T-helper 1 cell (primary cell): ENCODE data around the gene NDUFC2.
"Not testable (repeated sequence)": the region's sequence is repeated elsewhere in the genome, so short reads cannot be mapped to it uniquely, and the experiment has no call there.

Experiments used
- DNase-seq, 5 donors: peaks; one replicate each; pipeline ENCODE4 v3.0.0-alpha.2; 2012 to 2020
- total RNA-seq, 4 donors: gene quantifications; one replicate each; lab custom pipeline; 2026; lab: John Stamatoyannopoulos, UW

NDUFC2 gene
- total RNA-seq: 2.1 to 4.2 (median 3.6) reads per million in 4 donors

DNA sequence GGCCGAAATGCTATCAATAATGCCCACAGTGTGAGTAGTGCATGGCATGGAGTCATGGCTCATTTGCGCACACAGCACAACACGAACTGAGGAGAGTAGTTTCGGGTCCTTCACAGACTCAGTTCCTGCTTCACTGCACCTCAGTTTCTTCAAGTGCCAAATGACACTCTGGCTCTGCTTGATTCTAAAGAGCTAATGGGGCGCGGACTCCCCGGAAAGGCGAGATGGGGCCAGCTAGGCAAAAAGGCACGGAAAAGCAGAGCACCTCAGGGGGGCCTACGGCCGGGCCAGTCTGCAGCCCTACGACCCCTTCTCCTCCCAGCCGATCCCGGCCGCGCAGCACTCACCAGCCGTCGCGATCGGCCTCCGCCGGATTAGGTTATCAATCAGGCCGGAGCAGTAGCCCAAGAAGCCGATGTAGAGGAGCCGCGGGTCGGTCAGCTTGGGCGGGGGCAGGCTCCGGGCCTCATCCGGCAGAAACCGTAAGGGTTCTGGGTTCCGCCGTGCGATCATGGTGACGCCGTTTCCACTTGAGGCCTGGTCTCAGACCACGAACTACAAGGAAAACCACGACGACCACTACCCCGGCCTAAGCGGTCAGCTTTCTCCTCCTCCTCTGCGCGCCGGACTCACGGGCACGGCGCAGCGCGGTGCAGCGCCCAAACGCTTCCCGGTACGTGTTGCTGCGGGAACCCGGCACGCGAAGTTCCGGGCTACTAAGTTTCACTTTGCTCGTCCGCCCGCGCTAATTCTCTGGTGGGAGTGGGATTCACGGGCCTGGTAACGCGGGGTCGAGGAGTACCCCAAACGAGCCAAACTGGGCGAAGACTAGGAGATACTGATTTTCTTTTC, at the start of gene NDUFC2:
TSS of gene NDUFC2 (minus strand) at position 631 of the 852 bp plus-strand sequence. CDS start at position 513, 118 bp downstream.
- peak; percentile 19 to 82 (median 37) for DNase-seq

GRCh38 chr11:78127403-78127802, 47.7 kb upstream of the NDUFC2 start:
- no peak for DNase-seq

GRCh38 chr11:78112582-78113275, 33.1 kb upstream of the NDUFC2 start:
- DNase-seq: no peak

DNA sequence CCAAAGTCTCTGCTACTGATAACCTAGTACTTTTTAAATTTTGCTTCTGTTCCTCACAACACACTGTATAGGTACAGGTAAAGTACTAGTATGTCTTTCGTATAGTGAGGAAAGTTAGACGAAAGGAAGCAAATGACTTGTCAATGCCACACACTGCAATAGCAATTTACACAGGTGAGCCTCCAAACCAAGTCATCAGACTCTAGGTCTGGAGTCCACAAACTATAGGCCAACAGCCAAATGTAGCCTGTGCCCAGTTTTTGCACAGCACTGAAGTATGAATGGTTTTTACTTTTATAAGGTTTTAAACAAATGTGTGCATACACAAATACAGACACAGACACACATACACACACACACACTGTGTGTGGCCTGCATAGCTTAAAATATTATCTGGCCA, 31.6 kb upstream of the NDUFC2 start:
- DNase-seq: no peak

DNA sequence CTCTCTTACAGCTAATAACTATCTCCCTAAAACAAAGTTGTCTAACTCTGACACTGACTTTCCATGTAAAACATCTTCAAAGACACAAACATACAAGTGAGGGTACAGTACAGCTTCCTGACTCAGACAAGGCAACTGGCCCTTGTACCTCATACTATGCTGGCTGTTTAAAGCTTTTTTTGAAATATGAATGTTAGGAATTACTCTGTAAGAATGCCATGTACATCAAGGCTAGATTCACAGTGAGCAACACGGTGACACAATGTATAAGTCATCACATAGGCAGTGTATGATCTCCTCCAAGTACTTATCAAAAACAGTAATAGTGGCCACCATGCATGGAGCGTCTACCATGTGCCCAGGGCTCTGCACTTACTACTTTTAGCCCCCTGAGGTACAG, 31.2 kb upstream of the NDUFC2 start:
- no peak for DNase-seq

DNA sequence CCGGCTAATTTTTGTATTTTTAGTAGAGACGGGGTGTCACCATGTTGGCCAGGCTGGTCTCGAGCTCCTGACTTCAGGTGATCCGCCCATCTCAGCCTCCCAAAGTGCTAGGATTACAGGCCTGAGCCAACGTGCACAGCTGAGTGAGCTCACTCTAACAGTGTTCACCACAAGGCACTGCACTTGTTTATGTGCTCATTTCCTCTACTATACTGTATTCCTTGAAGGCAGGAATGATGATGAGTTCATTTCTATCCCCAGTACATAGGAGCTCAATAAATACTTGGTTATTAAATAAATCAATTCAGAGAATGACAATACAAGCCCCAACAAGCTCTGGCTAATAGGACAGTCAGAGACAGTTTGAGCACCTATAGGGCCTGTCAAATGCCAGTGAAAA, 30.7 kb upstream of the NDUFC2 start:
- no peak for DNase-seq

GRCh38 chr11:78109081-78110015, 29.7 kb upstream of the NDUFC2 start:
- DNase-seq: no peak

GRCh38 chr11:78100676-78101472, 21.2 kb upstream of the NDUFC2 start:
- DNase-seq: no peak

DNA sequence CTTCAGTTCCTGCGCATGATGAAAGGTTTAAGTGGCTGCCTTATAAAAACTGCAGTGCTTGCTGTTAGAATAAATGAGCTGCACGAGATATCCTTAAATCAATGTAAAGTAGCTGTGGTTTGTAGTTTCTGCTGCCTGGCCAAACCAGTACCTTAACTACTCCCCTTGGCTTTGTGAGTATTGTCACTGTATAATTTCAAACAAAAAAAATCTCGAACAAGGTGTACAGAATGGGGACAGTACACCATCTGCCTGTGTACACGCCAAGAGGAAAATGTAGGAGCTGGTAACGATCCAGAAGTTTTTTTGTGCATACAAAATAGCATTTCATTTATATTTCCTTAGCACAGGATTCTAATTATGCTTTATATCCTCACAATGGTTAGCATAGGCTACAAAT, 20.6 kb upstream of the NDUFC2 start:
- DNase-seq: no peak

GRCh38 chr11:78099666-78100065, 20.0 kb upstream of the NDUFC2 start:
- no peak for DNase-seq

GRCh38 chr11:78097666-78098385, 18.2 kb upstream of the NDUFC2 start:
- DNase-seq: no peak

DNA sequence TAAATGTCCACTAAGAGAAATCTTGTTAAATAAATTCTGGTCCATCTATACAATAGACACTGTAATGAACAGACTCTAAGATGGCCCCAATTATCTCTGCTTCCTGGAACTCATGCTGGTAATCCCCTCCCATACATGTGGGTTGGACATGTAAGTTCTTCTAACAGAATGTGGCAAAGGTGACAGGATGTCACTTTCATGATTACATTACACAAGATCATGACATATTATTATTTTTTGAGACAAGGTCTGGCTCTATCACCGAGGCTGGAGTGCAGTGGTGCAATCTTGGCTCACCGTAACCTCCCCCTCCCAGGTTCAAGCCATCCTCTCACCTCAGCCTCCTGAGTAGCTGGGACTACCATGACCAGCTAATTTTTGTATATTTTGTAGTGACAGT, 14.6 kb upstream of the NDUFC2 start:
- peak in 1 of 5 donors; percentile 73 for DNase-seq

DNA sequence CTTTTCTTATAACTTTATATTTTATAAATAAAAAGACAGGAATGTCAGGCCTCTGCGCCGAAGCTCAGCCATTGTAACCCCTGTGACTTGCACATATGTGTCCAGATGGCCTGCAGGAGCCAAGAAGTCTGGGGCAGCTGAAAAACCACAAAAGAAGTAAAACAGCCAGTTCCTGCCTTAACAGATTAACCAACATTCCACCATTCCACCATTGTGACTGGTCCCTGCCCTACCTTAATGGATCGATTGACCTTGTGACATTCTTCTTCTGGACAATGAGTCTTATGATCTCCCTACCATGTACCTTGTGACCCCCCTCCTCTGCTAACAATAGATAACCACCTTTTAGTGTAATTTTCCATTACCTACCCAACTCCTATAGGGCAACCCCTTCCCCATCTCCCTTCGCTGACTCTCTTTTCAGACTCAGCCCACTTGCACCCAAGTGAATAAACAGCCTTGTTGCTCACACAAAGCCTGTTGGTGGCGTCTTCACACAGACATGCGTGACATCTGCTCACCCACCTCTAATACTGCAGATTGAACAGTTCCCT, 6.9 kb upstream of the NDUFC2 start:
- DNase-seq: not testable (repeated sequence)

GRCh38 chr11:78085972-78086371, 6.3 kb upstream of the NDUFC2 start:
- no peak for DNase-seq

- DNase-seq: not testable (repeated sequence)
Observed at GRCh38 chr11:78084506-78084905, 4.8 kb upstream of the NDUFC2 start.

GRCh38 chr11:78083021-78083420, 3.4 kb upstream of the NDUFC2 start:
- DNase-seq: no peak

DNA sequence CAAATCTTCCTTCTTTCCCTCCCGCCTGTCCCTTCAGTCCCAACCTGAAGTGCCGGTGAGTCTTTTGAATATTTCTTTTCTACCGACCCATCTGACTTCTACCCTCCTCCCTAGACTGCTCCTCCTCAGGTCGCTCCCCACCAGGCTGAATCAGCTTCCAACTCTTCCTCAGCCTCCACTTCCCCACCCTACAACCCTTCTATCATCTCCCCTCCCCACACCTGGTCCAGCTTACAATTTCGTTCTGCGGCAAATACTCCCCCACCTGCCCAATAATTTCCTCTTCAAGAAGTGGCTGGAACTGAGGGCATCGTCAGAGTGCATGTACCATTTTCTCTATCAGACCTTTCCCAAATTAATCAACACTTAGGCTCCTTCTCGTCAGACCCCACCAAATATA, 2.5 kb upstream of the NDUFC2 start:
- DNase-seq: no peak

DNA sequence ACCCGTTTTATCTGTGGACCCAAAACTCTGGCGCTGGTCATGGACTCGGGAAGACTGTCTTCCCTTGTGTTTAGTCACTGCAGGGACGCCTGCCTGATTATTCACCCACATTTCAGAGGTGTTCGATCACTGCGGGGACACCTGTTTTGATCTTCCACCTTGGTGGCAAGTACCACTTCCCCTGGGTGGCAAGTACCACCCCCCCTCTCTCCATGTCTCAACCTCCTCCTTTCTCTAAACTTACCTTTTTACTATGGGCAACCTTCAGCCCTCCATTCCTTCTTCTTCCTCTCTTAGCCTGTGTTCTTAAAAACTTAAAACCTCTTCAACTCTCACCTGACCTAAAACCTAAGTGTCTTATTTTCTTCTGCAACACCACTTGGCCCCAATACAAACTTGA, 1.9 kb upstream of the NDUFC2 start:
- DNase-seq: no peak

DNA sequence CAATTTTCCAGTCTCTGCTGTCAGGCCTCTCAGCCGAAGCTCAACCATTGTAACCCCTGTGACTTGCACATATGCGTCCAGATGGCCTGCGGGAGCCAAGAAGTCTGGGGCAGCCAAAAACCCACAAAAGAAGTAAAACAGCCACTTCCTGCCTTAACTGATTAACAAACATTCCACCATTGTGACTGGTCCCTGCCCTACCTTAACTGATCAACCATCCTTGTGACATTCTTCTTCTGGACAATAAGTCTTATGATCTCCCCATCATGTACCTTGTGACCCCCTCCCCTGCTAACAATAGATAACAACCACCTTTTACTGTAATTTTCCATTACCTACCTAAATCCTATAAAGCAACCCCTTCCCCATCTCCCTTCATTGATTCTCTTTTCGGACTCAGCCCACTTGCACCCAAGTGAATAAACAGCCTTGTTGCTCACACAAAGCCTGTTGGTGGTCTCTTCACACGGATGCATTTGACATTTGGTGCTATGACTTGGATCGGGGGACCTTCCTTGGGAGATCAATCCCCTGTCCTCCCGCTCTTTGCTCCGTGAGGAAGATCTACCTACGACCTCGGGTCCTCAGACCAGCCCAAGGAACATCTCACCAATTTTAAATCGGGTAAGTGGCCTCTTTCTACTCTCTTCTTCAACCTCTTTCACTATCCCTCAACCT, 1.3 kb upstream of the NDUFC2 start:
- DNase-seq: no peak

DNA sequence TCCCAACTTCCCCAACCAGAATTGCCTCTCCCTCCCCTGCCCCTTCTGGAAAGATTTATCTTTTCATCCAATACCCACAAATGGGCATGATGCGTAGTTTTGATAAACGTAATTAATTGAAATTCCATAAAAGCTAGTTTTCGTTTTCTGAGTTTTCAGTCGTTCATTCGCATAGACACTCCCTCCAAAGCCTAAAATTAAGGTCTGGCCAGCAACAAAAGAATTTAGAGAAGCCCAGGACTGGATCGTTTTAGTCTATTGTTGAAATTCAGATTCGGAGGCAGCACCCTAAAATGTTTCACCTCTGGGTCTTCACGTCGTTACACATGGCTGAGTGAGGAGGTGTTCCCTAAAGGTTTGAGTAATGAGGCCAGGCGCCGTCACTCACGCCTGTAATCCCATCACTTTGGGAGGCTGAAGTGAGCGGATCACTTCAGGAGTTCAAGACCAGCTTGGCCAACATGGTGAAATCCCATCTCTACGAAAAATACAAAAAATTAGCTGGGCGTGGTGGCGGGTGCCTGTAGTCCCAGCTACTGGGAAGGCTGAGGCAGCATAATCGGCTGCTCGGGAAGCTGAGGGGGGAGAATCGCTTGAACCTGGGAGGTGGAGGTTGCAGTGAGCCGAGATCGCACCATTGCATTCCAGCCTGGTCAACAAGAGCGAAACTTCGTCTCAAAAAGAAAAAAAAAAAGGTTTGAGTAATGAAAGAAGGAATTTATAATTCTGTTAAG, 589 bp upstream of the NDUFC2 start:
- no peak for DNase-seq
